Keratinocyte (primary cell): ENCODE results near the gene CAMK2D. TPM values are rescaled to one million over a fixed set of nuclear protein-coding genes. Genes with fewer than 3 reads are reported as not detected.
A peak's percentile ranks its signal among the peaks of the same experiment; 100 is the strongest.

Experiments used
- DNase-seq: peaks from one replicate; pipeline ENCODE4 v3.0.0-alpha.2; 2011; ENCODE audit warnings: low read depth, missing footprints, low spot score
- FAIRE-seq: peaks from 2 replicates; lab custom pipeline; 2011; peaks lifted over from hg19 to GRCh38; lab: Jason Lieb, UNC
- H2AFZ ChIP-seq: 2 replicates; pipeline ENCODE4 v1.6.0; 2012; ENCODE audit warnings: low read length, control low read depth, inconsistent platforms; ENCODE audit not compliant: control insufficient read depth
- H3K27ac ChIP-seq: 2 replicates; pipeline ENCODE4 v1.5.1; 2011; ENCODE audit warnings: low read length; ENCODE audit not compliant: control insufficient read depth, insufficient read depth
- H3K27me3 ChIP-seq: 3 replicates; pipeline ENCODE4 v1.6.0; 2011; ENCODE audit warnings: low read length; ENCODE audit not compliant: control insufficient read depth, insufficient read depth; ENCODE audit errors: extremely low read depth
- H3K36me3 ChIP-seq, 2 experiments: 2 replicates in 1 of 2; 3 replicates in 1 of 2; pipeline ENCODE4 v1.5.1; 2011; ENCODE audit warnings: low read length in 2 of 2, mild to moderate bottlenecking in 1 of 2; ENCODE audit not compliant: control insufficient read depth in 2 of 2, insufficient read depth in 2 of 2; ENCODE audit errors: extremely low read depth in 1 of 2
- H3K4me1 ChIP-seq: 3 replicates; pipeline ENCODE4 v1.5.1; 2011; ENCODE audit warnings: low read length; ENCODE audit not compliant: control insufficient read depth, insufficient read depth; ENCODE audit errors: extremely low read depth
- H3K4me2 ChIP-seq: 3 replicates; pipeline ENCODE4 v1.6.0; 2011; ENCODE audit warnings: low read depth, low read length; ENCODE audit not compliant: control insufficient read depth, insufficient read depth; ENCODE audit errors: extremely low read depth
- H3K4me3 ChIP-seq, 3 experiments: fragments of 200-600 bp in 1 of 3; sonication (generic) in 1 of 3; 2 replicates in 2 of 3; 3 replicates in 1 of 3; pipeline ENCODE4 v1.5.1; 2011 to 2016; ENCODE audit warnings: low read length in 3 of 3, mild to moderate bottlenecking in 3 of 3, control low read depth in 2 of 3, inconsistent platforms in 1 of 3, low read depth in 1 of 3, mixed read lengths in 1 of 3, mixed run types in 1 of 3, moderate library complexity in 1 of 3; ENCODE audit not compliant: control insufficient read depth in 2 of 3, insufficient read depth in 2 of 3; ENCODE audit errors: extremely low read depth in 1 of 3
- H3K79me2 ChIP-seq: 2 replicates; pipeline ENCODE4 v1.6.0; 2012; ENCODE audit warnings: low read length; ENCODE audit not compliant: control insufficient read depth, insufficient read depth
- H3K9ac ChIP-seq: 3 replicates; pipeline ENCODE4 v1.6.0; 2011; ENCODE audit warnings: low read length; ENCODE audit not compliant: control insufficient read depth, insufficient read depth; ENCODE audit errors: extremely low read depth
- H3K9me1 ChIP-seq: 3 replicates; pipeline ENCODE4 v1.6.0; 2011; ENCODE audit warnings: low read length; ENCODE audit not compliant: control insufficient read depth, insufficient read depth; ENCODE audit errors: extremely low read depth
- H3K9me3 ChIP-seq: 2 replicates; pipeline ENCODE4 v1.5.1; 2012; ENCODE audit warnings: low read depth, low read length; ENCODE audit not compliant: control insufficient read depth
- H4K20me1 ChIP-seq: 3 replicates; pipeline ENCODE4 v1.6.0; 2011; ENCODE audit warnings: low read length; ENCODE audit not compliant: control insufficient read depth, insufficient read depth; ENCODE audit errors: extremely low read depth
- CTCF ChIP-seq, 3 experiments: IDR thresholded peaks in 1 of 3; conservative IDR thresholded peaks in 1 of 3; optimal IDR thresholded peaks in 1 of 3; 2 replicates in 2 of 3; 3 replicates in 1 of 3; pipeline versions ENCODE3 to v1.5.1; 2011; ENCODE audit warnings: low read length in 3 of 3, mild to moderate bottlenecking in 3 of 3, moderate library complexity in 2 of 3, control low read depth in 1 of 3, inconsistent platforms in 1 of 3; ENCODE audit not compliant: insufficient read depth in 2 of 3; ENCODE audit errors: extremely low read depth in 1 of 3
- EZH2 ChIP-seq: IDR thresholded peaks from one replicate; pipeline ENCODE4 v1.6.1; 2012; ENCODE audit warnings: inconsistent platforms, mild to moderate bottlenecking, low read length, moderate library complexity
- dilution Hi-C: fragments of 300-500 bp; cut with MboI; formaldehyde crosslinking; loops from one replicate; pipeline ENCODE4 v1.7.0; 2020; ENCODE audit warnings: low sequenced_read_pairs; ENCODE audit not compliant: extremely low pct_ligation_motif_present
- polyA plus RNA-seq, 5 experiments: library from polyadenylated mRNA; depleted of rRNA in 3 of 5; stranded (reverse) in 3 of 5; stranded (forward) in 1 of 5; unstranded in 1 of 5; fragments of >200 nt; gene quantifications; 1 replicate in 1 of 5; 2 replicates in 3 of 5; 3 replicates in 1 of 5; pipeline versions ENCODE4 v1.2.1 to v1.2.3, GENCODE V29; 2011 to 2012; ENCODE audit warnings: missing spikeins in 2 of 5, low read depth in 1 of 5, low replicate concordance in 1 of 5

Gene CAMK2D
- polyA plus RNA-seq, 1 donor (not counting 4 experiments of a cell fraction or from before 2014, with no cell fraction given), result 18.8 TPM

- no peak overlapping the region for H3K9ac ChIP-seq
- peaks cover 8% of the 10 kb centered on the region for H3K4me1 ChIP-seq
- no peak for DNase-seq
- no peak overlapping the region for H3K4me2 ChIP-seq
- no peaks in the 10 kb centered on the region for H3K79me2 ChIP-seq
- no peak overlapping the region for H2AFZ ChIP-seq
- dilution Hi-C loops, result no loop called here
- H3K9me3 ChIP-seq, result no peaks in the 10 kb centered on the region
- no peak for FAIRE-seq
- no peak for TF ChIP-seq CTCF (optimal IDR thresholded peaks at IDR 0.05 in 1 of 3, IDR thresholded peaks at IDR 0.05 in 1 of 3, conservative IDR thresholded peaks at IDR 0.05 in 1 of 3; ENCODE audit: extremely low read depth in 1 of 3, insufficient read depth in 2 of 3, low read length in 3 of 3)
- TF ChIP-seq EZH2, result no peak
- no peaks in the 10 kb centered on the region for H3K36me3 ChIP-seq
- H3K9me1 ChIP-seq, result no peaks in the 10 kb centered on the region
- H3K27ac ChIP-seq, result no peak overlapping the region
- H3K4me3 ChIP-seq, result no peak overlapping the region
- no peaks in the 10 kb centered on the region for H3K27me3 ChIP-seq
- H4K20me1 ChIP-seq, result no peaks in the 10 kb centered on the region
These were observed 219.6 kb downstream of the CAMK2D start for GRCh38 chr4:113541933-113542332.

DNA sequence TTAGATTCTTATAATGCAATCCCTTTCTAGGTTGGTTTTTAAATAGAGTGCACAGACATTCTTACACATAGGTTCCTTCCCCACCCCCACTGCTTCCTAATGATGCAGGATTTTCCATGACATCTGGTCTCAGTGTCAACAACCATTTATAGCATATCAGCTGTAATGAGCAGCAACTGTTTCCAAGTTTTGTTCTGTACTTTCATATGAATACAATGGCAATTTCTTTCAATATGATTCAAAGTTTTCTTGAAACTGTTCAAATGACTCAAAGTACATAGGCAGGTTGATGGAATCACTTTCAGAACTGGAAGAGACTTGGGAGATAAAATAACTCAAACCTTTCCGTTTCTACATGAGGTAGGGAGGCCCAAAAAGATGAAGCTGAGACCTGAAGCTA, 220.7 kb downstream of the CAMK2D start:
- Histone ChIP-seq H3K79me2 (no peaks in the 10 kb centered on the region), H3K36me3 (no peaks in the 10 kb centered on the region), H3K4me1 (peaks cover 8% of the 10 kb centered on the region), H2AFZ (no peak overlapping the region), H3K4me2 (no peak overlapping the region), H3K9me1 (no peaks in the 10 kb centered on the region), H4K20me1 (no peaks in the 10 kb centered on the region), H3K27ac (no peak overlapping the region), H3K4me3 (no peak overlapping the region), H3K27me3 (no peaks in the 10 kb centered on the region), H3K9me3 (no peaks in the 10 kb centered on the region), H3K9ac (no peak overlapping the region)
- TF ChIP-seq EZH2 (no peak), CTCF (optimal IDR thresholded peaks at IDR 0.05 in 1 of 3, IDR thresholded peaks at IDR 0.05 in 1 of 3, conservative IDR thresholded peaks at IDR 0.05 in 1 of 3; ENCODE audit: extremely low read depth in 1 of 3, insufficient read depth in 2 of 3, low read length in 3 of 3) (no peak)
- DNase-seq (no peak), FAIRE-seq (peak; percentile 48)
- dilution Hi-C loops, result no loop called here
